NCI-H2227 (cell line): ENCODE results near the gene TMEM248.
"Not testable (repeated sequence)": the region's sequence is repeated elsewhere in the genome, so short reads cannot be mapped to it uniquely, and the experiment has no call there.

Source experiments
- DNase-seq: peaks from one replicate; lab custom pipeline; 2025; ENCODE audit not compliant: unreplicated experiment; lab: John Stamatoyannopoulos, UW

The TMEM248 gene

GRCh38 chr7:66948480-66949109, 27.6 kb downstream of the TMEM248 start:
- no peak for DNase-seq

DNA sequence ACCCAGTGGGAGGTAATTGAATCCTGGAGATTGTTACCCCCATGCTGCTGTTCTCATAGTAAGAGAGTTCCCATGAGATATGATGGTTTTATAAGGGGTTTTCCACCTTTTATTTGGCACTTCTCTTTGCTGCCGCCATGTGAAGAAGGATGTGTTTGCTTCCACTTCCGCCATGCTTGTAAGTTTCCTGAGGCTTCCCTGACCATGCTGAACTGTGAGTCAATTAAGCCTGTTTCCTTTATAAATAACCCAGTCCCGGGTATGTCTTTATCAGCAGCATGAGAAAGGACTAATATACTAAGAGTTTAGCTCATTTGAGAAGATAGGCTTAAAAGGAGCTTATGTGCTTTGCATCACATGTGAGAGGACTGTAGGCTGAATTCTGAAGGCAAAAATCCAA, 29.3 kb downstream of the TMEM248 start:
- DNase-seq, result no peak

DNA sequence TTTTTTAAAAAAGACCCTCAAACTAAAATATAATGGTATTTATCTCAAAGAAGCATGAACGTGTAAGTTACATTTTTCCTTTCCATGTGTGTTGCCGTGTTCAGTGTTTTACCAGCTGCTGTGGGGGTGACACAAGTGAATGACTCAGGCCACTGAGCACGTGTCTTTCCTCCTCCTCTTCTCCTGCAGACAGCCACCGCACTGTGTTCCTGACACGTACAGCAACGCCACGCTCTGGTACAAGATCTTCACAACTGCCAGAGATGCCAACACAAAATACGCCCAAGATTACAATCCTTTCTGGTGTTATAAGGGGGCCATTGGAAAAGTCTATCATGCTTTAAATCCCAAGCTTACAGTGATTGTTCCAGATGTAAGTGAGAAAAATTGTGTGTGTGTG, 29.7 kb downstream of the TMEM248 start:
- DNase-seq, result no peak

GRCh38 chr7:66952343-66953043, 31.5 kb downstream of the TMEM248 start:
- DNase-seq, result no peak

DNA sequence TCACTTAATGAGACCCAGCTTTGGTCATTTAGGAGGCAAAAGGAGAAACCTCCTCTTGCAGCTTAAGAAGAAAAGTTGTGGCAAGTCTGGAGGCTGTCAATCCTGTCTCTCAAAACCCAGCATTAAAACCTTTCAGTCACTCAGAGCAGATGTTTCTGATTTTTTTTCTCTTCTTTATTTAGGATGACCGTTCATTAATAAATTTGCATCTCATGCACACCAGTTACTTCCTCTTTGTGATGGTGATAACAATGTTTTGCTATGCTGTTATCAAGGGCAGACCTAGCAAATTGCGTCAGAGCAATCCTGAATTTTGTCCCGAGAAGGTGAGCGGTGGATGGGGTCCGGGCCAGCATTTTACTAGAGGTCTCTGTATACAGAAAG, 32.0 kb downstream of the TMEM248 start:
- no peak for DNase-seq

DNA sequence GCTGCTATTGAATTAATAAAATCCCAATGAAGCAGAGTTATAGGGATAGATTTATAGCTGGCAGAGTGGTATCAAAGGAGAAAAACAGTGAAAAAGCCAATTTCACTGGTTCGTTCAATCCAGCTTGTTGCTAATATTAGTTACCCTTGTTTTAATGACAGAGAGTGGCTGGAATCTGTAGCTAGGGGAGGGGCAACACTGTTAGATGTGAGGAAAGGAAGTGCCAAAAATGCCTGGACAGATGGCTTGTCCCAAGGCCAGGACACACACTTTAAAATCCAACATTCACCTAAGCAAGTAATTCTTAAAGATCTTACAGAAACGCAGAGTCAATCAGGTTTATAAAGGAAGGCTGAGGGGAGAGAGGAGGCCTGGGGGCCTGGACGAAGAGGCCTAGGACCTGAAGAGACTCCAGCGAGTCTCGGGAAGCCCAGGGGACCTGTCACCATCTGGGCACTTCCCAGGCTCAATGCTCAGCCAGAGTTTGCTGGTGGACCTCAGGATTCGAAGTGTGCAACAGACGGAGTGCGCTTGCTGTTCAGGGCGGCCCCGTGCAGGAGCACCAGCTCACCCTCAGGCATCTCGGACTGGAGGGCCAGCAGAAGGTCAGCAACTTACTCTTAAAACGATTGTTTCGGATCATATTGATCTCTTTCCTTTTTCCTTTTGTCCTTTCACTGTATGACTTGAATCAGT, 36.7 kb downstream of the TMEM248 start:
- DNase-seq, result no peak

DNA sequence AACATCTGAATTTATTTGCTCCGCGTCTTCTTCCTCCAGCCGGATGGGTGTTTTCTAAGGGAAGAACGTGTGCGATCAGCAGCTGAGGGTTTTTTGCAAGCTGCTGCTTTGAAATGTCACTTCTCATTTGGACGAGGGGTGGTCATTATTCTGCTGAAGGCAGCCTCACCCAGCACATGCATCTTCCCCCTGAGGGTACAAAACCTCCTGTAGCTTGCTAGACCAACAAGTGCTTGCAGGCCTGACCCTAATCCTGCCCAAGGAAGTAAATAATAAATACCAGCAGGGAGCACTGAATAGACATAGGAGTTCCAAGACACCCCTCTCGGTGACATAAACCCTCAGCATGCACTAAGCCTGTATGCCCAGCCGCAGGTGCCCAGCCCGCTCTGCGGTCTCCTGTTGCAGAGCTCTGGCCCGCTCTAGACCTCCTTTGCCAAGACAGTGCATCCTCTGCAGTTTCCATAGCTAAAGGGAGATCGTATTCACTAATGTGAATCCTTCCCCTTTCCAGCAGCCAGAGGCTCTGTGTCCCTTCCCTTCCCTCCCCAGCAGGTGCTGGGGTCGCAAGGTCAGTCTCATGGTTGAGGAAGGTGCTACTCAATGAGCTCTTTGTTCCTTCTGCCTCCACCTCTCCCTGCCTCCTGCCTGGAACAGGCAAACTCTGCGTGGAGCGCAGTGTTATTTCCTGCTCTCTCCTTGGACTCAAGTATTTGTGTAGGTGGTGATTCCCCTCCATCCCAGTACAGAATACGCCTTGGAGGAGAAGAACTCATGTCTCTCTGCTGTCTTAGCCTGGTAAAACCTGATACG, 37.7 kb downstream of the TMEM248 start:
- no peak for DNase-seq

- DNase-seq, result no peak
These were observed 39.2 kb downstream of the TMEM248 start for GRCh38 chr7:66960192-66960591.

- no peak for DNase-seq
These were observed 40.1 kb downstream of the TMEM248 start for GRCh38 chr7:66961096-66961495.

GRCh38 chr7:66964411-66964810, 43.4 kb downstream of the TMEM248 start:
- no peak for DNase-seq

GRCh38 chr7:66967029-66967428, 46.0 kb downstream of the TMEM248 start:
- no peak for DNase-seq

DNA sequence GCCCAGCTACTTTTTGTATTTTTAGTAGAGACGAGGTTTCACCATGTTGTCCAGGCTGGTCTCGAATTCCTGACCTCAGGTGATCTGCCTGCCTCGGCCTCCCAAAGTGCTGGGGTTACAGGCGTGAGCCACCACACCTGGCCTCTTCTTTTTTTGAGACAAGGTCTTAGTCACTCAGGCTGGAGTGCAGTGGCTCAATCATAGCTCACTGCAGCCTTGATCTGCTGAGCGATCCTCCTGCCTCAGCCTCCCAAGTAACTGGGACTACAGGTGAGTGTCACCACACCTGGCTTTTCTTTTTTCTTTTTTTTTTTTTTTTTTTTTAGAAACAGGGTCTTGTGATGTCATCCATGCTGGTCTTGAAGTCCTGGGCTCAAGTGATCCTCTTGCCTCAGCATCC, 48.0 kb downstream of the TMEM248 start:
- not testable (repeated sequence) for DNase-seq

DNA sequence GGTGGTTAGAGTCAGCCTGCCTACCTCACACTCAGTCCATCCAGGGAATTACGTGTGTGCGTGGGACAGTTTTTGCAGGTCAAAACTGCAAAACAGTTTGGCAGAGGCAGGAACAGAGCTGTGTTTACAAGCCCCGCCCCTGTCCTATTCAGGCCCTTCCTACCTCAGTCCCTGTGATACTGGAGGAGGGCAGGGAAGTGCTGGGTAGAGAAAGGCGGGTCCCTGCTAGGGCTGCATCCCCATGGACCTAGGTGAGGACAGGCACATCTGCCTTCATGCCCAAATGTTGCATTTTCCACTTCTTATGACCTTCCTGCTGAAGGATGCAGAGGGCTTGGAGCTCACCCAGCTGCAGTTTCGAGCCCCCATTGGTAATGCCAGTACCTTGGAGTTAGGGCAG, 49.3 kb downstream of the TMEM248 start:
- no peak for DNase-seq

- no peak for DNase-seq
These were observed 54.1 kb downstream of the TMEM248 start for GRCh38 chr7:66974986-66975590.

- not testable (repeated sequence) for DNase-seq
These were observed 57.3 kb downstream of the TMEM248 start for GRCh38 chr7:66978312-66978711.

DNA sequence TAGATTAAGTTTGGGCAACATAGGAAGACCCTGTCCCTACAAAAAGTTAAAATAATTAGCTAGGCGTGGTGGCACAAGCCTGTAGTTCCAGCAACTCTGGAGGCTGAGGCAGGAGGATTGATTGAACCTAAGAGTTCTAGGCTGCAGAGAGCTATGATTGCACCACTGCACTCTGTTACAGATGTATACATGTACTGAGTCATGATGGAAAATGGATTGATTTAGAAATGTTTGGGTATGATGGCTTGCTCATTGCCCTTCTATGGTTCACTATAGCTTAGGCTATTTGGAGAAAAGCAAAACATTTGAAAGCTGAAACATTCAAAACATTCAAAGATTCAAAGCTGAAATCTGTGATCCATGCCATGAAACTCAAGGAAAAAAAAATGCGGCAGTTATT, 58.0 kb downstream of the TMEM248 start:
- DNase-seq, result not testable (repeated sequence)

DNA sequence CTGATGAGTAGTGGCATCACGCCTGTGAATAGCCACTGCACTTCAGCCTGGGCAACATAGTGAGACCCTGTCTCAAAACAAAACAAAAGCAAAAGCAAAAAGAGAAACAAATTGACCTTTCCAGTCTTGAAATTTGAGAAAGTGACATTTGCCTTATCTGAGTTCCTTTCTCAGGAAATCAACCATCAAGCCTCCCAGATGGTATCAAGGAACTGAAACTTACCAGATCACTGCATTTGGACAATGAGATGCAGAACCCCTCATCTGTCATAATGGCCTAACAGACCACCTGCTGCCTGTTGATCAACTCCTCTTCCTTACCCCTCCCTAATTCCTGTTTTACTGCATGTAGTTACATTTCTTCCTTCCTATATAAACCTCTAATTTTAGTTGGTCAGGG, 59.3 kb downstream of the TMEM248 start:
- not testable (repeated sequence) for DNase-seq

GRCh38 chr7:66989552-66989951, 68.5 kb downstream of the TMEM248 start:
- DNase-seq, result not testable (repeated sequence)

GRCh38 chr7:66994051-66994450, 73.0 kb downstream of the TMEM248 start:
- DNase-seq, result not testable (repeated sequence)

GRCh38 chr7:66994691-66995049, 73.6 kb downstream of the TMEM248 start:
- peak; percentile 43 for DNase-seq
